ENCODE measurements around the gene HLA-DRA.
A peak's percentile ranks its signal among the peaks of the same experiment; 100 is the strongest.

The HLA-DRA gene

DNA sequence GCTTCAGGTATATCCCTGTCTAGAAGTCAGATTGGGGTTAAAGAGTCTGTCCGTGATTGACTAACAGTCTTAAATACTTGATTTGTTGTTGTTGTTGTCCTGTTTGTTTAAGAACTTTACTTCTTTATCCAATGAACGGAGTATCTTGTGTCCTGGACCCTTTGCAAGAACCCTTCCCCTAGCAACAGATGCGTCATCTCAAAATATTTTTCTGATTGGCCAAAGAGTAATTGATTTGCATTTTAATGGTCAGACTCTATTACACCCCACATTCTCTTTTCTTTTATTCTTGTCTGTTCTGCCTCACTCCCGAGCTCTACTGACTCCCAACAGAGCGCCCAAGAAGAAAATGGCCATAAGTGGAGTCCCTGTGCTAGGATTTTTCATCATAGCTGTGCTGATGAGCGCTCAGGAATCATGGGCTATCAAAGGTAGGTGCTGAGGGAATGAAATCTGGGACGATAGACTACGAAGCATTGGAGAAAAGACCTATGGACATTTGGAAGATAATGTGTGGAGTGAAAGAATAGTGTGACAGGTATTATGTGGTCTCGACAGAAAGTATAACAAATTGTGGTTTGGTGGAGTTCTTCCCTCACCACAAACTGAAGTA, at the start of gene HLA-DRA:
TSS of gene HLA-DRA (plus strand) at position 286 of the 613 bp plus-strand sequence. CDS start at position 350, 64 bp downstream.
- no peak for DNase-seq

DNA sequence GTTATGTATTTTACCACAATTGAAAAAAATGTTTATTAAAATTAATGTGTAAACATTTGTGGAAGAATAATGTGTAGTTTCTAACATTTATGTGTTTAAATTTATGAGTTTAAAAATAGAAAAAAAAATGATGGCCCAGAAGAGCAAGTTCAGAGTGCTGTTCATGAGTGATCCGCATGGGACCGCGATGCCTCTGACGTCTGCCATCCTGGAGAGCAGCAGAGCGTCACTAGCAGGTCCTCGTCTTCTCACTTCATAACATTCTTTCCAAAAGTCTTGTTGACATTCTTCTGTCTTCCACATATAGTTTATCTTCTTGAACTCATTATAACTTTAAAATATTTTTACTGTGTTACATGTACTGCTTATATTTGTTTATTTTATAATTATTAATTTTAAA, 48.2 kb upstream of the HLA-DRA start:
- DNase-seq, result no peak

DNA sequence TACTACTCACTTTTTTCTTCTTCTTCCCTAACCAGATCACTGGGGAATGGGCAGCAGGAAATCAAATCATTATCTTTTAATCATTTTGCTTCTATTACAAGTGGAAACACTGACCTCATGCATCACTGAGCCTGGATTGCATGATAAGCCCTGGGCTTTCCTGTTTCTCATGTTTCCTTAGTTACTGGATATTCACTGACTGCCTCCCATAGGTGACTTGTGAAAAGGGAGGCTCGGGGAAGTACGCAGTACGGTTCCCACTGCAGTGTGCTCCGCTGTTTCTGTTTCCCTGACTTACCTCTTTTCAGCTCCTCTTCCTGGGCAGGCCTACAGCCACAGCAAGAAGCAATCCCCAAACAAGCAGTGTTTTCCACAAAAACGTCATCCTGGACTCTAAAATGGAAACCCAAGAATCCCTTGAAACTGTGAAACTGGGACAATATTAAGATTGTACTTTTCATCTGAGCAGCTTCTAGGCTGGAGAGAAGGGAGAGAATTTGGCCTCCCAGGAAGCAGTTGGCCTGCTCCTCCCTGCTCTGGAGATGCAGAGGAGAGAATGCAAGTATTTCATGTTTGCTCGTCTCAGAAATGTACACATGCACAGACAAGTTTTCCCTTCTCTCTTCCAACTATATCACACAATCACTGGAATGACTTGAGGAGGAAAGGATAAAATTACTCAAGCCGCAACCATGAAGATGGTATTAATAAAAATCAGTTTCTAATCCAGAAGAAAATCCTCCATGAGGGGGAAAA, 45.8 kb upstream of the HLA-DRA start:
- peak; percentile 51 for DNase-seq

DNA sequence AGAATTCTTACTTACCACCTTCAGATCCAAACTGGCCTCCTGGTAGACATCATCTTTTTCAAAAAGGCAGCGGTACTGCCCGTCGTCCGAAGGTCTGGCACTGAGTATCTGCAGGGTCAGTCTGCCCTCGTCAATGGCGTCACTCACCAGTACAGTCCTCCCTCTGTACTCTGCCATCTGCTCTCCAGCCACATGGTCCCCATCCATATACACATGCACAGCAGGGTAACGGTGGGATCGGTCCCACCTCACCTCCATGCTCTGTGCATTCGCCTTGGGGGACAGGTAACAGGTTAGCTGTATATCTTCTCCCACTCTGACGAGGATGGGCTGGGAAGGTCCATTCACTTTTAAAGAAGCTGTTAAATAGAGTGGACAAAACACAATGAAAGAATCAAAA, 43.7 kb upstream of the HLA-DRA start:
- no peak for DNase-seq

DNA sequence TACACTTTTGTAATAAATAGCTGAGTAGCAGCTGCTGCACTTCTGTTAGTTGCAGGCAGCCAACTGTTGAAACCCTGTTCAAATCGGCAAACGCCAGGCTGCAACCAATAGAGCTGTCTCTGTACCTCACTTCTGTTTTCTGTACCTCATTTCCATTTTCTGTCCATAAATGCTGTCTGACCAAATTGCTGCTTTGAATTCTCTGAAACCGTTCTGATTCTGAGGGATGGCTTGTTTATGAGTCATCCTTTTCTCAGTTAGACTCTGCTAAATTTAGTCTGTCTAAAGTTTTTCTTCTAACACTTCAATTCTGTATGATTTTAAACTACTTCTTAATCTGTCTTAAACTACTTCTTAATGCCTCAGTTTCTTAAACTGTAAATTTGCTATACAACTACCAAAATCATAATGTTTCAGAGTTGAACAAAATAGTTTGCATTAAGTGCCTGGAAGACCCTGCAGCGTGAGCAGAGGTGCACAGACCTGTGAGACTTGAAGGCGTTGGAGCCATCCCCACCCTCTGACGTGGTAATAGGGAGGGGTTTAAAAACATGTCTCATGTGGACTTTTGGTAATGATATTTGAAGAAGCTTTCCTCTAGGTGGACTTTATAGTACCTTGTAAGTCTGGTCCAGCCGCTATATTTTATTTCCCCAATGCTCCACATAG, 42.3 kb upstream of the HLA-DRA start:
- DNase-seq, result no peak

DNA sequence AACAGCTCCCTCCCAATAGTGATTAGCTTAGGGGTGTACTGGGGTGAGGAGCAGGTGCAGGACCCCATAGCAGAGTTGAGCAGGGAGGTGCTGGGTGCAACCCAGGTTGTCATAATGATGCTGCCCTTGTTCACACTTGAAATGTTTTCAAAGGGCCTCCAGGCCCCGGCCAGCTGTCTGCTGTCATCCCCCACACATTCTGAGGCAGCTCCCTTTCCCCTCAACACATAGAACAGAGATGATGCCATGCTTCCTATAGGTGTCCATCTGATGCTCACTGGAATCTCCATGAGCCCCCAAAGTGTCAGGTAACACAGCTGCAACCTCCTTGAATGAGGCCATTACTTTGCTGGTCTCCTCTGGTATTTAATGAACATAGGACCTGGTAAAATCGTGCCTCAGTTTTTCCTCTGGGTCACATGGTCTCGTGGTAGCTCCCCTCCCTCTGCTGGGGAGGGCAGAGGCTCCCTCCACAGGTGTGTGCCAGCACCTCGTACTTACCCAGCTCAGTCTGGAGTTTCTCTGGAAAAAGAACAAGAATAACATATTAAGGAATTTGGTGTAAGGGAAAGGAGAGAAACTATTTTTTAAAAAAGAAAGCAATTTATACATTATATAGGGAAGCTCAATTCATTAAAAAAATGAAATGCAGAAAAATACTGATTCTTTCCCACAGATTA, 38.3 kb upstream of the HLA-DRA start:
- DNase-seq, result no peak

DNA sequence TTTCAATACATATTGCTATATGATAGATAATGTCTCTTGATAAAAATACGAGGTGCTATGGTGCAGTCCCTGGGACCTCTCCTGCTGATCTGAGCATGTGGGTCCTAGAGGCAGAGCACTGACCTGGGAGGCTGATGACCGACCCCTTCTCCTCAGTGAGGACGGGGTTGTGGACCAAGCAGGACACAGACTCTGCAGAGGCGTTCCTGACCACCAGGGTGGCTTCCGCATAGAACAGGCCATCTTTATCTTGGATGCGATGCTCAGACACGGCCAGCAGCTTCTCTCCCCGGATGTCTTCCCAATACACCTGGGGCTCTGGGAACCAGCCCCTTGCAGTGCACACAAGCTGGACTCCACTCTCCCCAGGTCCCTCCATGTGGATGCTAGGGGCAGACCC, 36.9 kb upstream of the HLA-DRA start:
- no peak for DNase-seq

DNA sequence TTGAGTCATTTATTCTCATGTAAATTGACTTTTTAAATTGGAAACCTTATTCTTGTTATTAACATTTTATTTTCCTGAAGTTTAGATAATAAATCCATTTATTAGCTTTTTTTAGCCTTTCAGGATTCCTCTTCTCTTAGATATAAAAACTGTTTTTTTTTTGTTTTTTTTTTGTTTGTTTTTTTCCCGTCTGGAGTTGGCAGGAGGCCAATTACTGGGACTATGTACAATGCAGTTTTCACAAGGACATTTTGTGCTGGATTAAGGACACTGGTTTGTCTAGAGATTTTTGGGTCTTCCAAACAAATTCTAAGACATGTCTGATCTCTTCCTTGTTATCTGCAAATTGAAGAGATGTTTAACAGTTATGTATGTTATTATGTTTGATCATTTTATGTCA, 34.0 kb upstream of the HLA-DRA start:
- no peak for DNase-seq

DNA sequence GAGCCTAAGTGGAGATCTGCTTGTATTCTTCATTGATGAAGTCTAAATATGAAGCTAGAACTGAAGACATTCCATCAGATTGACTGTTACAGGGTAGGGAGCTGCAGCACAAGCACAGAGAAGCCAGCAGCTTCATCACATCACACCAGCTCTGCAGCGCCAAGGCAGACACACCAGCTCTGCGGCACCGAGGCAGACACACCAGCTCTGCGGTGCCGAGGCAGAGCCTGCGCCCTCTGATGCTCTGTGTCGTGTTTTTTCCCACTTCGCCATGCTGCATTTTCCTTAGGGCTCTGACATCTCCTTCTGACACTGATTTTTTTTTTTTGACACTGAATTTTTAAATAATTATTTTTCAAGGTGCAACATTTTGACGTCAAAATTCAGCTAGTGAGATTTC, 33.5 kb upstream of the HLA-DRA start:
- no peak for DNase-seq

DNA sequence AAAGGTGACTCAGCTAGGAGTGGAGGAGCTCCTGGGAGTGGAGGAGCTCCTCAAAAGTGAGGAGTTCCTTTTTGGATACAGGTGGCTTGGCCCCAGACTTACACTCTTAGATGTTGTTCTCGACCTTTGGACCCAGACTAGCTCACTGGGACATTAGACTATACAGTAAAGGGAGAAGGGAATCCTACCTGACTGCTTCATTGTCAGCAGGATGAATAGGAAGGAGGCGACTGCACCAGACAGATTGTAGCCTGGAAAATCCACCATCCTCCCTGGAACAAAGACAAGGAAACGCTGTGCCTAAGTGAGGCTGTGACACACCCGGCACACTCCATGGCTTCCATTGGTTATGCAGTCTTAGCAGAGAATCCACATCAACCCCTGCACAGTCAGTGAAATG, 32.8 kb upstream of the HLA-DRA start, which contains the start of gene BTNL2:
TSS of gene BTNL2 (minus strand) at position 325 of the 400 bp plus-strand sequence. CDS start at position 267, 58 bp downstream.
- no peak for DNase-seq

DNA sequence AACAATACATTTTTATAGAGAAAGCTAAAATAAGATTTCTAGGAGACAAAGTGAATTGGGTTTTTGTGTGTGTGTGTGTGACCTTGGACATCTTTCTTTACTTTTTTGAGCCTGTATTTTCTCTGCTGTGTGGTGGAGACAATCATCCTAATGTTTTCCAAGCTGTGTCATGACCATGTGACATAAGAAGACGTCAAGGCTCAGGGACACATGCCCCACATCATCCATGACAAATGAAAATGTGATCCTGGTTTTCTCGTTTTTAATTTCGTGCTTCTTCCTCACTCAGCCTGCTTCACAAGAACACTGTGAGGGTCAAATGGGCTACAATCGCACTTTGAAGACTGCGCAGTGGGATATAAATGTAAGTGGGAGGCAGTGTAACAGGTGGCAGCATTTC, 28.8 kb upstream of the HLA-DRA start:
- no peak for DNase-seq

DNA sequence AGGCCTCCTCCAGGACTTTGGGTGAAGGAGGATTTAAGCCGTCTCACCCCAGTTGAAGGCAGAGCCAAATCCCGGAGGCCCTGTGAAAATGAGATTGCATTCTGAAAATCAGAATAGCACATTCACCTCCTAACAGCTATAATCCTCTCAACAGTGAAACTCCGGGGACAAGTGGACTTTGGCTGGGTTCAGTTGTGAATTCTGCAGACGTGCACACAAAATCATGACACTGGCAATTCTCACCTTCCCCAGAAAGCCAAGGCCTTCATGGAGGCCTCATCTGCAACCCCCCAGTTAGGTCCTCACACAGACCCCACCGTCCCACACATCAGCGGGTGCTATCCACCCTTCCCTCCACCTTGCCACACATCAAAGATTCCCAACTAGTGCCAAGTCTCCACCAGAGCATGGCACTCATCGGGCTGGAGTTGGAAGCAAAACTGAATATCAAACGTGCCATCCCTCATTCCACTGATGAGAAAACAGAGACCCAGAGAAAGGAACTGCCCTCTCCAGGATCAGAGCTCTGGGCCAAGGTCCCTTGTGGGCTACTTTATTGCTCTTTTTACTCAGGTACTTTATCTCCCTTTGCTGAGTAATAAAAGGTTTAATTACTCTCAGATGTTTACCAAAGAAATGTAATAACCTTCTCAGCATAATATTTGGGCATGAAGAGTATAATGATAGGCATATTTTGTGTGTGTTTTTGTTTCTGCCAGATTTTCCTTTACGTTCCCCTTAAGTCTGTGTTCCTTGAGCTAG, 27.9 kb upstream of the HLA-DRA start:
- DNase-seq, result no peak

DNA sequence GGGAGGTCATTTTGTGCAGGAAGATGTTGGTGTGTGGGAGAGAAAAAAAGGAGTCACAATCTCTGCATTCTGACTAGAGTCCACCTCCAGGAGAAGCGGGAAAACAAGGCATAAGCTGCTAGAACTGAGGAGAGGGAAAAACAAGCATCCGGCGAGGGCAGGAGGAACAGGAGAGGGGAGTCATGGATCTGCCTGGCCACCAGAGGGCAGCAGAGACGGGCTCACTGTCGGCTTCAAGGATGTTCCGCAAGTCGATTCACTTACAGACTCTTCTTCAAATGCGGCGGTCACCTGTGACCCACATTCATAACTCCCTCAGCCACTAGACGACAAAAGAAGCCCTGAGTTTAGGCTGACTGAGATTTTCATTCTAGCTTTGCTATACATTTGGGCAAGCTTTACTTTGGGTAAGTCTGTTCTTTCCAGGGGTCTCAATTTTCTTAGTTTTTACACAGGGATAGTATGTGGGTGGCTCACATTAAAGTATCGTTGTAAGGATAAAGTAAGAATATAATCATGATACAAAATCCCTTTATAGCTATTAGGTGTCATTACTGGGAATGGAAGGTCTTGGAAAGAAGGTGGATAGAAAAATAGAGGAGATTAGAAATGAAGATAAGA, 26.1 kb upstream of the HLA-DRA start:
- DNase-seq, result peak; percentile 82

DNA sequence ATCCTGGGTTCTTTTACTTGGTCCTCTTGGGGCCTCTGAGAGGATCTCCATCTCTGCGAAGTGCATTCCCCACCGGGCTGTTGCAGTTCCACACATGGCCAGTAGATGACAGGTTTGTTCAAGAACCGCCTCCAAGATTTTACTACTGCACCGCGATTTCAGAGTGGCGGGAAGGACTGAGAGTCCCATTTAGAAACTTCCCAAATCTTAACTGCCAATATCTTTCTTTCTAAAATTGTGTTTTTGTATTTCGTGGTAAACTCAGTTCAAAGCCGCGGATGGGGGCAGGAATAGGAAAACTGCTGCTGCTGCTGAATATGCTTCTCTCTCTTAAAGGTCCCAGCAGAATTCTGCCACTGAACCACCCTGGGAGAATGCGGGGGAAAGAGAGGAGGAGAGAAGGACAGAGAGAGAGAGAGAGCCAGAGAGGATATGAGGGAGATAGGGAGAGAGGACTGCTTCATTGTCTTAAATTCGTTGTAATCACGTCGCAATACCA, 24.1 kb upstream of the HLA-DRA start:
- DNase-seq, result peak; percentile 67

DNA sequence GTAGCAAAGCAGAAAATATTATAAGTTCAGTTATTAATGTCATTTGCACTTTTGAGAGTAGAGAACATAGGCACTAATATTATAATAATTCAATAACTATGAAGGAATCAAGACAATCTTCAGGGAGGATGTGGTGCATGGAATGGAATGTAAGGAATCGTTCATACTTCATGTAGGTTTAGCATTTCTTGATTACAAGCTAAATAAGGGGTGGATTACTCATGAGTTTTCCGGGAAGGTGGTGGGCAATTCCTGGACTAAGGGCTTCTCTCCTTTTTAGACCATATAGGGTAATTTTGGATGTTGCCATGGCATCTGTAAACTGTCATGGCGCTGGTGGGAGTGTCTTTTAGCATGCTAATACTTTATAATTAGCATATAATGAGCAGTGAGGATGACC, 23.7 kb upstream of the HLA-DRA start:
- DNase-seq, result no peak

DNA sequence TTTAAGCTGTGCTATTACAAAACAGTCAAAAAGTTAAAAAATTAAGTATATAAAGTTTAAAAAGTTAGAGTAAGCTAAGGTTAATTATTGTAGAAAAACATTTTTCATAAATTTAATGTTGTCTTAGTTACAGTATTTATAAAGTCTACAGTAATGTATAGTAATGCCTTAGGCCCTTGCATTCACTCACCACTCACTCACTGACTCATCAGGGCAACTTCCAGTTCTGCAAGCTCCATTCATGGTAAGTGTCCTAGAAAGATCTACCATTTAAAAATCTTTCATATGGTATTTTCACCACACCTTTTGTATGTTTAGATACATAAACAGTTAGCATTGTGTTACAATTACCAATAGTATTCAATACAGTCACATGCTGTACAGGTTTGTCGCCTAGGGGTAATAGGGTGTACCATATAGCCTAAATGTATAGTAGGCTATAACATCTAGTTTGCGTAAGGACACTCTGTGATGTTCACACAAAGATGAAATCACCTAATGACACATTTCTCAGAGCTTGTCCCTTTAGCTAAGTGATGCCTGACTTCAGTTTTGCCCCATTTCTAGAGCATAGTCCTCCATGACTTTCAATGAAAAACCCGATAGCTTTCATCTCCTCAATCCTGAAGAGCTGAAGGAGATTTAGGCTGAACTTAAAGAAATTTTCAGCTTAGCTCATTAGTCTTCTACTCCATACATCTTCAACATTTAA, 14.9 kb upstream of the HLA-DRA start:
- no peak for DNase-seq

DNA sequence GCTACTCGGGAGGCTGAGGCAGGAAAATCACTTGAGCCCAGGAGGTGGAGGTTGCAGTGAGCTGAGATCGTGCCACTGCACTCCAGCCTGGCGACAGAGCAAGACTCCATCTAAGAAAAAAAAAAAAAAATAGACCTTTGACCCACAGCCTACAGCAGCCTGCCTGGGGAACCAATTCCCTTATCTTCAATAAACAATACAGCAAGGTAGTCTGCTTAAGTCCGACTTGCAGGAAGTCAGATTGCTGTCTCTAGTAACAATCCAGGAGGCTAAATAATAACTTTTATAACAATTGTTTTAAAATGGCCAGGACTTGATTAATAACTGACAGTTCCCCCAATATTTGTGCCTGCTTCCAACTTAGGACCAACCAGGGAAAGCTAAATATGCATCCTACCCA, 13.3 kb upstream of the HLA-DRA start:
- no peak for DNase-seq

DNA sequence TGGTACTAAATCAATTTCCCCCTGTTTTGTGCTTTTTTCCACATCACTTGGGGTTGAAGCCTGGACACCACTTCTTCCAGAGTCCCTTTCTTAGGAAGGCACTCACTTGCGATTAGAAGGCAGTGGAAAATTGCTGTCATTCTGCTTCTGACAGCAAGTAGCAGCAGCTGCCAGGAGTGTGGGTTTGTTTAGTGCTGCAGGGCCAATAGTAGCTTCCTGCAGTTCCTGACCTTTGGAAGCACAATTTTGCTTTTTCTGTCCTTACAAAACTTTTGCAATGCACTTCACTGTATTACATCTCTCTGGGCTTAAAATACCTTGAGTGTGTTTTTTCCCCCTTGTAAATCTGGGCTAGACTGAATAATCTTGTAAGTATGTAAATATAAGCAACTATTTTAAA, 12.5 kb upstream of the HLA-DRA start:
- DNase-seq, result no peak

DNA sequence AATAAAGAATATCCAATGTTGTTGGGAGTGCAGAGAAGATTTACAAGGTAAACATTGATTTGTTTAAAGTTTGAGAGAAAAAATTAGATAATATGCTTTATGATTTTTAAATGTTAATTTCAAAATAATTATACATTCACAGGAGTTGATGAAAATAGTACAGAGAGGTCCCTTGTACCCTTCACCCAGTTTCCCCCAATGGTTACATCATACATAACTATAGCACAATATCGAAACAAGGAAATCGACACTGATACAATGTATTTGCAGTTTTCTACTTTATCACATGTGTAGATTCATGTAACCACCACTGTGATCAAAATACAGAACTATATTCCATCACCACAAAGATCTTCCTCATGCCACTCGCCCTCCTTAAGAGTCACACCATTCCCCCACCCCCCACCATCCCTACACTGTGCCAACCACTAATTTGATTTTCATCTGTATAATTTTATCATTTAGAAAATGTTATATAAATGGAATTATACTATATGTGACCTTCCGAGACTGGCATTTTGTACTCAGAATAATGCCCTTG, 11.7 kb upstream of the HLA-DRA start:
- no peak for DNase-seq

DNA sequence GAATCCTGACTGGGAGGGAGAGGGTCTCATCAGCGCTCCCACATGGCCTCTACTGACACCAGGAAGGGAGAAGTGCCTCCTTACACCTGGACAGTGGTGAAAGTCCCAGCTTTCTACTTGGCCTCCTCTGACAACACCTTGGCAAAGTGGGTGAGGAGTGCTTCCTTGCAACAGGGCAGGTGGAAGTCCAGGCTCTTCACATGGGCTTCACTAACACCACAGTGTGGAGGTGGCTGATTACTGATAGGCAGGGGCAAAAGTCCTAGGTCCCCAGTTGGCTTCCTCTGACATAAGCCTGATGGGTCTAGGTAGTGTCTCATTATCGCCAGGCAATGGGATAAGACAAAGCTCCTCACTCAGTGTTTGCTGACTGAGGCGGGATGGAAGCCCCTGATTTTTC, 9.5 kb upstream of the HLA-DRA start:
- DNase-seq, result no peak

DNA sequence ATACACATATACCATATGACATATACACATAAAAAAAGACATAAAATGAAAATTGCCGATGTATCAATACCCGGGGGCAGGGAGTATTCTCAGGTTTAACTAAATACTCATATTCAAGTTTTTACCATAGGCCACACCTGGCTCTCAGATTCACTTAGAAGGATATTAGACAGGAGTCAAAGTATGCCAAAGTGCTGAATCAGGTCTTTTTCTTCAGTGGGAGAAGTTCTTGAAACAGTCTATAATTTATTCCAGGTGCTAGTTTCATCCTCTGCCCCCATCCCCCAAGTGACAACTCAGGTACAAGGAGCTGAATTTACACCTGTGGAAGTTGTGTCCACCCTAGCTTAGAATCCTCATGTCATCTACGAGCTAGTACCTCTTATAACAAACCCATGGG, 8.5 kb upstream of the HLA-DRA start:
- no peak for DNase-seq

All from left hindlimb (tissue), 1 donor.